HepG2 (cell line): ENCODE data around the gene DCTN3. TPM values are rescaled to one million over a fixed set of nuclear protein-coding genes. Genes with fewer than 3 reads are reported as not detected.

Experiments
- ATAC-seq: fragments of 200-7000 bp; cut with Tn5 transposase; 3 replicates; pipeline ENCODE4 v1.9.1; 2020; ENCODE audit warnings: mild to moderate bottlenecking, moderate library complexity
- BruUV-seq: library from RNA; stranded (reverse); fragments of 400-500 nt; replicated peaks from 2 replicates; lab custom pipeline; 2021; lab: Mats Ljungman, UMichigan
- CTCF ChIA-PET: fragments of 300-600 bp; formaldehyde crosslinking; extraction: SDS; loops from one replicate; lab custom pipeline; 2021; ENCODE audit warnings: low total read pairs, inconsistent platforms, low intra/inter-chr PET ratio; lab: Yijun Ruan, JAX
- POLR2A ChIA-PET: fragments of 350-600 bp; sonication (Branson Sonifier 250); formaldehyde crosslinking; loops from one replicate; lab custom pipeline; 2020; ENCODE audit warnings: antibody characterized with exemption, inconsistent platforms; lab: Yijun Ruan, JAX
- DNase-seq: peaks from one replicate; pipeline ENCODE4 v3.0.0-alpha.2; 2015; ENCODE audit warnings: low spot score
- FAIRE-seq: peaks from 3 replicates; lab custom pipeline; 2011; peaks lifted over from hg19 to GRCh38; lab: Jason Lieb, UNC
- H2AFZ ChIP-seq: one replicate; pipeline ENCODE4 v1.6.1; 2011; ENCODE audit warnings: low read length, inconsistent platforms
- H3K27ac ChIP-seq: fragments of 300-600 bp; 3 replicates; pipeline ENCODE4 v1.8.0; 2011; ENCODE audit warnings: mixed run types, mild to moderate bottlenecking, mixed read lengths, low read length, inconsistent platforms; ENCODE audit not compliant: insufficient read depth; ENCODE audit errors: extremely low read length
- H3K27me3 ChIP-seq, 2 experiments: fragments of 200-600 bp in 1 of 2; 2 replicates in 1 of 2; 3 replicates in 1 of 2; pipeline versions ENCODE4 v1.6.0 to v1.8.0; 2011; ENCODE audit warnings: low read length in 2 of 2, mild to moderate bottlenecking in 2 of 2, moderate library complexity in 2 of 2, inconsistent platforms in 1 of 2; ENCODE audit not compliant: insufficient read depth in 2 of 2, control insufficient read depth in 1 of 2
- H3K36me3 ChIP-seq, 2 experiments: fragments of 200-600 bp in 1 of 2; replicated peaks in 1 of 2; 2 replicates in 1 of 2; 3 replicates in 1 of 2; pipeline versions ENCODE4 v1.5.1 to v1.8.0; 2011; ENCODE audit warnings: low read length in 2 of 2, inconsistent platforms in 1 of 2; ENCODE audit not compliant: insufficient read depth in 2 of 2, control insufficient read depth in 1 of 2
- H3K4me1 ChIP-seq: 2 replicates; pipeline ENCODE4 v1.5.1; 2012; ENCODE audit warnings: low read length, inconsistent platforms; ENCODE audit not compliant: insufficient read depth
- H3K4me2 ChIP-seq: 2 replicates; pipeline ENCODE4 v1.6.0; 2011; ENCODE audit warnings: low read depth, low read length, inconsistent platforms
- H3K4me3 ChIP-seq, 3 experiments: fragments of 200-600 bp in 1 of 3; sonication (generic), shearing (Covaris generic) in 1 of 3; replicated peaks in 1 of 3; 2 replicates each; pipeline ENCODE4 v1.5.1; 2011 to 2016; ENCODE audit warnings: low read length in 3 of 3, inconsistent platforms in 2 of 3, low read depth in 2 of 3, mild to moderate bottlenecking in 2 of 3, control low read depth in 1 of 3, mixed read lengths in 1 of 3; ENCODE audit not compliant: insufficient read depth in 1 of 3
- H3K79me2 ChIP-seq: one replicate; pipeline ENCODE4 v1.6.1; 2011; ENCODE audit warnings: low read length, inconsistent platforms; ENCODE audit not compliant: insufficient read depth
- H3K9ac ChIP-seq: 2 replicates; pipeline ENCODE4 v1.6.0; 2011; ENCODE audit warnings: mild to moderate bottlenecking, low read depth, low read length, inconsistent platforms; ENCODE audit not compliant: insufficient read depth
- H3K9me3 ChIP-seq: 2 replicates; pipeline ENCODE4 v1.5.1; 2012; ENCODE audit warnings: mild to moderate bottlenecking, low read length
- H4K20me1 ChIP-seq: 2 replicates; pipeline ENCODE4 v1.6.0; 2011; ENCODE audit warnings: inconsistent platforms, mild to moderate bottlenecking, low read length, moderate library complexity; ENCODE audit not compliant: insufficient read depth
- AKNA ChIP-seq: sonication (generic); formaldehyde crosslinking; IDR thresholded peaks from 2 replicates; pipeline ENCODE4 v1.4.0; 2020; ENCODE audit warnings: missing genetic modification reagents, borderline replicate concordance
- ATF1 ChIP-seq: IDR thresholded peaks from 2 replicates; pipeline ENCODE4 v1.6.1; 2016; ENCODE audit warnings: mild to moderate bottlenecking, control low read depth
- KDM4B ChIP-seq: sonication (generic); formaldehyde crosslinking; IDR thresholded peaks from 2 replicates; pipeline ENCODE4 v1.4.0; 2020; ENCODE audit warnings: missing genetic modification reagents
- NFE2 ChIP-seq: sonication (generic); formaldehyde crosslinking; IDR thresholded peaks from 2 replicates; pipeline ENCODE4 v1.4.0; 2020; ENCODE audit warnings: missing genetic modification reagents
- PRPF4 ChIP-seq: fragments of 200-400 bp; formaldehyde crosslinking; IDR thresholded peaks from 2 replicates; pipeline ENCODE4 v1.6.1; 2016; ENCODE audit warnings: low read length, low read depth; ENCODE audit not compliant: poor library complexity, severe bottlenecking
- SMAD1 ChIP-seq: sonication (generic); formaldehyde crosslinking; IDR thresholded peaks from 2 replicates; pipeline ENCODE4 v1.4.0; 2020; ENCODE audit warnings: missing genetic modification reagents, low read depth, mild to moderate bottlenecking, borderline replicate concordance
- SMC3 ChIP-seq: IDR thresholded peaks from 2 replicates; pipeline ENCODE4 v1.6.1; 2011; ENCODE audit warnings: low read length, improper control_type of control experiment
- ZBTB25 ChIP-seq: IDR thresholded peaks from 2 replicates; pipeline ENCODE4 v1.6.1; 2018; ENCODE audit warnings: missing genetic modification reagents
- ZHX2 ChIP-seq, 2 experiments: sonication (generic) in 1 of 2; formaldehyde crosslinking in 1 of 2; IDR thresholded peaks; 2 replicates each; pipeline versions ENCODE4 v1.6.1 to v1.9.0; 2014 to 2022; ENCODE audit warnings: antibody characterized with exemption in 1 of 2, borderline replicate concordance in 1 of 2, inconsistent platforms in 1 of 2, low read depth in 1 of 2, missing genetic modification reagents in 1 of 2
- ZNF383 ChIP-seq: sonication (generic); formaldehyde crosslinking; IDR thresholded peaks from 2 replicates; pipeline ENCODE4 v1.4.0; 2020; ENCODE audit warnings: missing genetic modification reagents, mild to moderate bottlenecking, borderline replicate concordance
- ZNF430 ChIP-seq: sonication (generic); formaldehyde crosslinking; IDR thresholded peaks from 2 replicates; pipeline ENCODE4 v1.9.0; 2021; ENCODE audit warnings: mild to moderate bottlenecking, missing genetic modification reagents
- WGBS: methylation state at CpG from one replicate; pipeline ENCODE4 v1.1.6; 2017; ENCODE audit warnings: low lambda C conversion rate; 5-methylcytosine and 5-hydroxymethylcytosine counted together
- in situ Hi-C: cut with HindIII; loops from 2 replicates; pipeline ENCODE4 v1.10.0; 2017; ENCODE audit warnings: low pct_unique_long_range_greater_than_20kb; ENCODE audit not compliant: extremely low pct_ligation_motif_present
- intact Hi-C: fragments of 100-400 bp; cut with micrococcal nuclease; formaldehyde crosslinking; loops from one replicate; pipeline ENCODE4 v1.10.0; 2022; ENCODE audit not compliant: unreplicated experiment
- polyA plus RNA-seq, 8 experiments: library from polyadenylated mRNA; depleted of rRNA in 3 of 8; stranded (reverse) in 7 of 8; unstranded in 1 of 8; fragments of >200 nt; fragmentation: Illumina TruSeq in 4 of 8; extraction: Trizol in 4 of 8; gene quantifications; 2 replicates each; pipeline versions ENCODE4 v1.2.1 to v1.2.3, GENCODE V29; 2011 to 2016; ENCODE audit warnings: low read depth in 4 of 8, missing spikeins in 1 of 8, mixed read lengths in 1 of 8; ENCODE audit not compliant: insufficient read depth in 1 of 8
- total RNA-seq, 5 experiments: library from RNA; depleted of rRNA; stranded (reverse); fragments of >200 nt; fragmentation: Illumina TruSeq; extraction: Trizol; gene quantifications; 2 replicates each; pipeline ENCODE4 v1.2.3, GENCODE V29; 2016; ENCODE audit warnings: low read depth in 1 of 5

Gene DCTN3
- total and polyA plus RNA-seq, 2 of the 13 experiments (the other 11 are each of a cell fraction or from before 2014, with no cell fraction given) = 27.4 to 34.5 TPM

GRCh38 chr9:34573599-34574325 is 46.5 kb downstream of the DCTN3 start:
- H3K4me3 ChIP-seq = no peak overlapping the region
- no peaks in the 10 kb centered on the region for H3K79me2 ChIP-seq
- H4K20me1 ChIP-seq = no peaks in the 10 kb centered on the region
- CTCF ChIA-PET = no interaction called here
- in situ Hi-C loops (no loop called here), intact Hi-C loops (no loop called here)
- POLR2A ChIA-PET = no interaction called here
- 27% methylated on average over 5 of the region's 17 CpGs for WGBS
- H3K36me3 ChIP-seq = no peaks in the 10 kb centered on the region
- no peak overlapping the region for H3K9ac ChIP-seq
- no peaks in the 10 kb centered on the region for H3K4me1 ChIP-seq
- TF ChIP-seq ATF1 (CRISPR knock-in tag) (no peak), KDM4B (CRISPR knock-in tag) (no peak), NFE2 (no peak), AKNA (CRISPR knock-in tag) (no peak), ZHX2 (IDR thresholded peaks at IDR 0.05; ENCODE audit: low read depth) (no peak), ZHX2 (CRISPR knock-in tag; IDR thresholded peaks at IDR 0.05; ENCODE audit: borderline replicate concordance) (no peak), SMAD1 (CRISPR knock-in tag) (no peak), ZNF383 (no peak), PRPF4 (no peak), SMC3 (no peak), ZNF430 (CRISPR knock-in tag) (no peak), ZBTB25 (CRISPR knock-in tag) (no peak)
- H3K27ac ChIP-seq = no peak overlapping the region
- no peaks in the 10 kb centered on the region for H3K9me3 ChIP-seq
- BruUV-seq = no TSS peak
- H3K4me2 ChIP-seq = no peak overlapping the region
- FAIRE-seq = no peak
- peaks cover 12 to 80% of the 10 kb centered on the region in 2 experiments for H3K27me3 ChIP-seq
- H2AFZ ChIP-seq = no peak overlapping the region
- DNase-seq = no peak
- ATAC-seq = no peak
